GM21423 (cell line): ENCODE measurements around the gene CCNG1.
"Not testable (repeated sequence)": the region's sequence is repeated elsewhere in the genome, so short reads cannot be mapped to it uniquely, and the experiment has no call there.

Experiments
- ATAC-seq: cut with Tn5 transposase; IDR thresholded peaks from one replicate; pipeline ENCODE4 v1.9.1; 2021; ENCODE audit warnings: mild to moderate bottlenecking, moderate library complexity; ENCODE audit not compliant: unreplicated experiment

The CCNG1 gene

GRCh38 chr5:163440954-163441353 lies 3.6 kb downstream of the CCNG1 start:
- no peak for ATAC-seq

GRCh38 chr5:163444526-163444925 lies 7.1 kb downstream of the CCNG1 start:
- ATAC-seq = no peak

- ATAC-seq = no peak
These were observed 8.0 kb downstream of the CCNG1 start for GRCh38 chr5:163445345-163445744.

- ATAC-seq = no peak
These were observed 9.8 kb downstream of the CCNG1 start for GRCh38 chr5:163447191-163447590.

GRCh38 chr5:163447875-163448274 lies 10.5 kb downstream of the CCNG1 start:
- no peak for ATAC-seq

GRCh38 chr5:163448491-163448890 lies 11.1 kb downstream of the CCNG1 start:
- no peak for ATAC-seq

GRCh38 chr5:163451489-163451888 lies 14.1 kb downstream of the CCNG1 start:
- no peak for ATAC-seq

- no peak for ATAC-seq
These were observed 16.3 kb downstream of the CCNG1 start for GRCh38 chr5:163453705-163454104.

GRCh38 chr5:163455406-163455805 lies 18.0 kb downstream of the CCNG1 start:
- ATAC-seq = not testable (repeated sequence)

GRCh38 chr5:163456029-163456589 lies 18.7 kb downstream of the CCNG1 start:
- ATAC-seq = no peak

GRCh38 chr5:163456840-163457239 lies 19.4 kb downstream of the CCNG1 start:
- ATAC-seq = no peak

- ATAC-seq = no peak
These were observed 21.5 kb downstream of the CCNG1 start for GRCh38 chr5:163458778-163459385.

- ATAC-seq = peak; percentile 3
These were observed 22.0 kb downstream of the CCNG1 start for GRCh38 chr5:163459462-163459818.

GRCh38 chr5:163459819-163460561 lies 22.6 kb downstream of the CCNG1 start, which contains the start of gene NUDCD2:
Gene NUDCD2 (minus strand): TSS chr5:163460102. CDS start chr5:163460050, 52 bp downstream.
- ATAC-seq = peak; percentile 81

- ATAC-seq = no peak
These were observed 23.3 kb downstream of the CCNG1 start, which contains the start of gene HMMR for GRCh38 chr5:163460562-163461171. Gene HMMR (plus strand): TSS chr5:163460632. CDS start chr5:163460693, 61 bp downstream.

- no peak for ATAC-seq
These were observed 25.7 kb downstream of the CCNG1 start for GRCh38 chr5:163463063-163463435.

- no peak for ATAC-seq
These were observed 30.3 kb downstream of the CCNG1 start for GRCh38 chr5:163467682-163468081.

- ATAC-seq = peak; percentile 76
These were observed 36.3 kb downstream of the CCNG1 start for GRCh38 chr5:163473635-163474243.

GRCh38 chr5:163475411-163475810 lies 38.0 kb downstream of the CCNG1 start:
- no peak for ATAC-seq

- no peak for ATAC-seq
These were observed 41.0 kb downstream of the CCNG1 start for GRCh38 chr5:163478126-163478981.

- ATAC-seq = no peak
These were observed 41.5 kb downstream of the CCNG1 start for GRCh38 chr5:163478982-163479271.
